SKM-1 treated with dmso at 0.1 percent for 144 hours (cell line): Measurements from ENCODE around the gene RHEX.
"Not testable (repeated sequence)": the region's sequence is repeated elsewhere in the genome, so short reads cannot be mapped to it uniquely, and the experiment has no call there.

Source experiments
- DNase-seq: peaks from one replicate; lab custom pipeline; 2025; ENCODE audit not compliant: unreplicated experiment; lab: John Stamatoyannopoulos, UW

Gene RHEX

GRCh38 chr1:206029484-206029883, 23.5 kb upstream of the RHEX start:
- DNase-seq: no peak

GRCh38 chr1:206030191-206030590, 22.8 kb upstream of the RHEX start:
- no peak for DNase-seq

- DNase-seq: peak; percentile 98
Observed at GRCh38 chr1:206030714-206031113, 22.3 kb upstream of the RHEX start.

- peak; percentile 73 for DNase-seq
Observed at GRCh38 chr1:206032380-206033140, 20.4 kb upstream of the RHEX start.

- DNase-seq: no peak
Observed at GRCh38 chr1:206035027-206035426, 17.9 kb upstream of the RHEX start.

GRCh38 chr1:206036663-206037455, 16.1 kb upstream of the RHEX start:
- DNase-seq: no peak

- DNase-seq: no peak
Observed at GRCh38 chr1:206037581-206037980, 15.4 kb upstream of the RHEX start.

- no peak for DNase-seq
Observed at GRCh38 chr1:206039046-206039973, 13.7 kb upstream of the RHEX start.

- no peak for DNase-seq
Observed at GRCh38 chr1:206040328-206040727, 12.6 kb upstream of the RHEX start.

- DNase-seq: no peak
Observed at GRCh38 chr1:206041640-206042039, 11.3 kb upstream of the RHEX start.

GRCh38 chr1:206047271-206047670, 5.7 kb upstream of the RHEX start:
- DNase-seq: no peak

GRCh38 chr1:206048582-206048981, 4.4 kb upstream of the RHEX start:
- peak; percentile 84 for DNase-seq

GRCh38 chr1:206049293-206049692, 3.7 kb upstream of the RHEX start:
- DNase-seq: no peak

GRCh38 chr1:206049919-206050600, 2.9 kb upstream of the RHEX start:
- DNase-seq: peak; percentile 59

GRCh38 chr1:206050655-206051235, 2.2 kb upstream of the RHEX start:
- peak; percentile 100 for DNase-seq

- DNase-seq: not testable (repeated sequence)
Observed at GRCh38 chr1:206052231-206052865, 625 bp upstream of the RHEX start.

- DNase-seq: not testable (repeated sequence)
Observed at GRCh38 chr1:206053616-206054015, 643 bp downstream of the RHEX start.

- not testable (repeated sequence) for DNase-seq
Observed at GRCh38 chr1:206055069-206055625, 2.2 kb downstream of the RHEX start.

- not testable (repeated sequence) for DNase-seq
Observed at GRCh38 chr1:206055639-206056323, 2.8 kb downstream of the RHEX start.
